GM21619 (cell line): ENCODE results near the gene COQ2.
"Not testable (repeated sequence)": the region's sequence is repeated elsewhere in the genome, so short reads cannot be mapped to it uniquely, and the experiment has no call there.

Source experiments
- ATAC-seq: cut with Tn5 transposase; IDR thresholded peaks from one replicate; pipeline ENCODE4 v1.9.1; 2021; ENCODE audit not compliant: unreplicated experiment

The COQ2 gene

GRCh38 chr4:83285055-83285407 is 433 bp upstream of the COQ2 start:
- no peak for ATAC-seq

DNA sequence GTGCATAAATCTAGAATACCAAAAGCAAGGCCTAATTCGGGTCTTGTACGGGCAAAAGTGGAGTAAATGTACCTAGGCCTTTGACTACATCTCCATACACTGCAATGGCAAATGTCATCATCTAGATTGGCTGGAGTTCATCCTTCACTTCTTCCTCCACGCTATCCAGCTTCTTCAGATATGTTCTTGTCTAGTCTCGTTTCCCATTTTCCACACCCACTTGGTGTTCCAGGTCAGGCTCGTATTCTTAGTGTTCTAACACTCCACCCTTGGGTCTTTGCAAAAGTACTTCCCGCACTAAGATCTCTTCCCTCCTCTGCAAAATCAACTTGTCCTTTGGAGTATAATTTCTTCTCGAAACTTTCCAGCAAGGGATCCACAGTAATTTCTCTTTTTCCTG is 1.4 kb downstream of the COQ2 start:
- ATAC-seq: no peak

- ATAC-seq: no peak
These were observed 2.5 kb downstream of the COQ2 start for GRCh38 chr4:83282049-83282535.

GRCh38 chr4:83281307-83281706 is 3.3 kb downstream of the COQ2 start:
- no peak for ATAC-seq

DNA sequence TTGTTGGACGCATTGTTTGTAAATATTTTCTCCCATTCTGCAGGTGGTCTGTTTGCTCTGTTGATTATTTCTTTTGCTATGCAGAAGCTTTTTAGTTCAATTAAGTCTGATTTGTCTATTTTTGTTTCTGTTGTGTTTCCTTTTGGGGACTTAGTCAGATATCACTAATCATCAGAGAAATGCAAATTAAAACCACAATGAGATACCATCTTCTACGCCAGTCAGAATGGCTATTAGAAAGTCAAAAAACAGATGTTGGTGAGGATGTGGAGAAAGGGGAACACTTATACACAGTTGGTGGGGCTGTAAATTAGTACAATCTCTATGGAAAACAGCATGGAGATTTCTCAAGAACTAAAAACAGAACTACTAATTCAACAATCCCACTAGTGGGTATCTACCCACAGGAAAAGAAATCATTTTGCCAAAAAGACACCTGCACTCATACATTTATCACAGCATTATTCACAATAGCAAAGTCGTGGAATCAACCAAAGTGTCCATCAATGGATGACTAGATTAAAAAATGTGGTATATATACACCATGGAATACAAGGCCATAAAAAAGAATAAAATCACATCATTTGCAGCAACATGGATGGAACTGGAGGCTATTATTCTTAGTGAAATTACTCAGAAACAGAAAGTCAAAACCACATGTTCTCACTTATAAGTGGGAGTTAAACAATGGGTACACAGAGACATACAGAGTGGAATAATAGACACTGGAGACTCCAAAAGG is 8.1 kb downstream of the COQ2 start:
- peak; percentile 70 for ATAC-seq

GRCh38 chr4:83273926-83274325 is 10.7 kb downstream of the COQ2 start:
- not testable (repeated sequence) for ATAC-seq

GRCh38 chr4:83272900-83273299 is 11.7 kb downstream of the COQ2 start:
- ATAC-seq: peak; percentile 84

DNA sequence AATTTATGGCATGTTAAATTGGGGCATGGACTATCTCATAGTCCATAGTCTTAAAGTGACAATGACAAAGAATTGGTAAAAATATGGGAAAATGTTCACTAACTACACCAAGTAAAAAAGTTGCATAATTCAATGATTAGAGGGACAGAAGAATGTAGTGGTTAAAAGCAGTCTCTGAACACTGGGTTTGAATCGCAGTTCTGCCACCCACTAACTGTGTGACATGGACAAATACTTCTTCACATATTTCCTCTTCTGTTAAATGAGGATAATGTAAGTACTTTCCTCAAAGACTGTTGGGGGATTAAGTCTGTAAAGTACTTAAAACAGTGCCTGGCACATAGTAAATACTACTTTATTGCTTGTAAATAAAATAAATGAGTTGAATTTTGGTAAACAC is 15.3 kb downstream of the COQ2 start:
- no peak for ATAC-seq

DNA sequence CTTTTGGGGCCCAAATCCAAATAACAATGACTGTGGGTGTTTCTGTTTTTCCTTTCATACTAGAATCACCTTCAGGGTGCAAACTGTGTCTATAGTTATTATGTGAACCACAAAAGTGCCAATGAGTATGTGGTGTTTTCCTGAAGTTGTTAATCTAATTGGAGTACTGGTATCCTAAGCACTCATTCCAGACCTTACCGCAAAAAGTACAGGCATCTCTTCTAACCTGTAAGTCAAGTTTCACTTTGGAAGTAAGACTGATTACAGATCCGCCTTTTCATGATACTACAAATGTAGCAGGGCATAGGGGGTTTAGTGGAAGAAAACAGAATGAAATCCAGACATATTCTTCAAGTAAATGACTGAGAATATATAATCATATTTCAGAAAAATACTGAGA is 16.1 kb downstream of the COQ2 start:
- no peak for ATAC-seq

GRCh38 chr4:83267830-83268475 is 16.6 kb downstream of the COQ2 start:
- no peak for ATAC-seq

- no peak for ATAC-seq
These were observed 17.3 kb downstream of the COQ2 start for GRCh38 chr4:83267121-83267829.

DNA sequence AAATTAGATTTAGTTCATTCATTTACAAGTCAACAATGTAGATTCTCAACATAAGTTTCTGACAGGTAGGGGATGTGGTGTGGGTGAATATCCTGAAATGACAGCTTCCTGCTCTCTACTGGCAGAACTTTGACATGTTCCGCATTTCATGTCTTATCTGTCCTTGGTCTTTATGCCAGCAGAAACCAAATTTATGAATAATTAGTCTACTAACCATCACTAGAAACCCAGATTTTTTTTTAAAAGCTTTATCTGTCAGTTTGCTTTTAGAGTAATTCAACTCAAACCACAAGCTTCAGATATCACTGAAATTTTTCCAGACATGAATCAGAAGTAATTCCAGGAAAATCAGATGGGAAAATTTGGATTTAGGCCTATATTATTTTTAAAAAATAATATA is 17.9 kb downstream of the COQ2 start:
- peak; percentile 44 for ATAC-seq

DNA sequence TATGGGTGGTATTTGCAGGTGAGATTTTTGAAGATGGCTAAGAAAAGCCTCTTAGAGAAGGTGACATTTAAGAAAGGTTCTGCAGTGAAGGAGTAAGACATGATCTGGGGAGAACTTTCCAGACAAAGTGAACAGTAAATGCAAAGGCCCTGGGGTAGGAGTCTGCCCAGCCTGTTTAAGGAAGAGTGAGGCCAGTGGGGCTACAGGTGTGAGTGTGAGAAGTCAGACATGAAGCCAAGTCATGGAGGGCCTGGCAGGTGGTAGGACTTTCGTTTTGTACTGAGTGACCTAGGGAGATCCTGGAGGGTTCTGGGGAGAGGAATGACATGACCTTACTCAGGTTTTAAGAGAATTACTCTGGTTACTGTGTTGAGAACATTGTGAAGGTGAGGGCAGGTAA is 21.5 kb downstream of the COQ2 start:
- ATAC-seq: no peak

- ATAC-seq: no peak
These were observed 21.9 kb downstream of the COQ2 start for GRCh38 chr4:83262682-83263081.

GRCh38 chr4:83261307-83261706 is 23.3 kb downstream of the COQ2 start:
- ATAC-seq: no peak

GRCh38 chr4:83259586-83259985 is 25.0 kb downstream of the COQ2 start:
- ATAC-seq: no peak

GRCh38 chr4:83258461-83258860 is 26.1 kb downstream of the COQ2 start:
- no peak for ATAC-seq

DNA sequence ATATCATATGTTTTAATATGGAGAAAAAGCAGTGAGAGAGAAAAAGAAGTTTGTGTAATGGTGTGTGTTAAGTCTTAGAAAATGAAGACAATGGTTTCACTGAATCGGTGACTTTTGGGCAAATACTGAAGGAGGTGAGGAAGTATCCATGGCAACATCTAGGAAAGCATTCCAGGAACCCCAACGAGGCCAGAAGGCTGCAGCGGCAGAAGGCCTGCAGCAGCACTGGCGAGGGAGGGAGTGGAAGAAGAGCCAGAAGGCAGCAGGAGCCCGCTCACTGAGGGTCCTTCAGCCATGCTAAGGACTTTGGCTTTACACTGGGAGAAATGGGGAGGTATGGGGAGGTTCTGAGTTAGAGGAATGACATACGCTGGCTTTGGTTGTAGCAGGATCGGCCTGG is 26.8 kb downstream of the COQ2 start:
- no peak for ATAC-seq

DNA sequence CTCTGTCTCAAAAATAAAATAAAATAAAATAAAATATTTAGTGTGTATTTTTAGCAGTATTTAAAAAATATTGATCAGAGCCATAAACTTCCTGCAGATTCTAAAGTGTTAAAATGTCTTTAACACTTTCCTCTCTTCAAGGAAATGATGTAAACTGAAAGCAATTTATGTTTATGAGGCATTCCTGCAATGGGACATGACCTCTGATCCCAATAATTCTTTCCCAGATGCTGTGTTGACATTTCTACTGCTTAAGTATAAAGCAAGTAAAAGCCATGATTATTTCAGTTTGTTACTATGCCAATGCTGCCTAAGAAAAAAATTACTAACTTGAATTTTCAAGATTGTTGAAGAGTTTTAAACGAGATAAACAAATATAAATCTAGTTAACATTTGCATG is 29.0 kb downstream of the COQ2 start:
- no peak for ATAC-seq

DNA sequence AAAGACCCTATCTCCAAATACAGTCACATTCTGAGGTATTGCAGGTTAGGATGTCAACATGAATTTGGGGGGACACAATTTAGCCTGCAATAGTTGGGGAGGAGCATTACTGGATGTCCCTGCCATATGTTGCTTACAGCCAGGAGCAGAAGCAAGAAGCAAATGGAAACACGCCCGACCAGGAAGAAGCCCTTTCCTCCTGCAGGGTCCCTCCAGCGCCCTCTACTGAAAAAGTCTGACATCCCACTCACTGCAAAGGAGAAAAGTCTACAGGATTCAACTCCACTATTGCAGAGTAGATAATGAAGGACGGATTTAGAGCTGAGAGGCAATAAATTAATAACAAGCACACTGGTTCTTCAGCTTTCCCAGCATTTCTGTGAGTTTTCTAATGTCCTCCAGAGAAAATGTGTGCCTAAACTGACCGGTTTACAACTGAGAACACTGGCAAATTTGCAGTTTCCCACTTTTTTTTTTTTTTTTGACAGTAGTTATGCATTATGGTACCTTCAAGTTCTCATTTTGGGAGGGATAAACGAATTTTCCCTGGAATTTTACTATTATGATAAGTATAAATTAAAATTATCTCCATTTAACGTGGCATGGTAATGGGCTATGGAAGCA is 31.7 kb downstream of the COQ2 start:
- peak; percentile 66 for ATAC-seq

DNA sequence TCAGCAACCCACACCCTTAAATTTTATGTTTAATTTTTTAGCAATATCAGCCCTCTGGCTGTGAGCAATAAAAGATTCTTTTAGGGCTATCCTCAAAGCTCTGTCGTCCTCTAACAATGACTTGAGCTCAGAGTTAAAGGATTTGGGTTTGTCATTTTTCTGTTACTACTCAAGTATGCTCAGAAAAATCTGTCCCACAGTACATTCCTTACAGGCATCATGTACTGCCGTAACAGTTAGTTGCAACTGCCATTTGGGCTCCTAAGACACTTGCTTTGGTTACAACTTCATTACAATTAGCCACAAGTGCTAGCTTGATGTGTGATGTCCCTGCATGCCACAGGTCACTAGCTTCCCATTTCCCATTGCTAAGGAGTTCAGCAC is 33.2 kb downstream of the COQ2 start:
- ATAC-seq: no peak
